Measurements from ENCODE around the gene PARVA.

PARVA gene

DNA sequence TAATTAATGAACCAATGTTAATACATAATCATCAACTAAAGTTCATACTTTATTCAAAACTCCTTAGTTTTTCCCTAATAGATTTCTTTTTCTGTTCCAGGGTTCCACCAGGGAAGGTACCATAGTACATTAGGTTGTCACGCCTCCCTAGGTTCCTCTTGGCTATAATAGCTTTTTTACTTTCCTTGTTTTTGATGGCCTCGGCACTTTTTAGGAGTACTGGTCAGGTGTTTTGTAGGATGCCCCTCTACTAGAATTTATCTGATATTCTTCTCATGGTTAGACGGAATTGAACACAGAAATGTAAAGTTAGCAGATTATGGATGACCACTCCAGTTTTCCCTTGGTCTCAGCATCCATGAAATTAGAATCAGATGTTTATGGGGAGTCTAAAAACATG lies 34.0 kb downstream of the PARVA start:
- no peak for DNase-seq (ENCODE audit: low read depth)
- H3K4me3 ChIP-seq (replicated peaks; ENCODE audit: low read depth, low read length) = no peak overlapping the region
- TF ChIP-seq, protein P1, sequence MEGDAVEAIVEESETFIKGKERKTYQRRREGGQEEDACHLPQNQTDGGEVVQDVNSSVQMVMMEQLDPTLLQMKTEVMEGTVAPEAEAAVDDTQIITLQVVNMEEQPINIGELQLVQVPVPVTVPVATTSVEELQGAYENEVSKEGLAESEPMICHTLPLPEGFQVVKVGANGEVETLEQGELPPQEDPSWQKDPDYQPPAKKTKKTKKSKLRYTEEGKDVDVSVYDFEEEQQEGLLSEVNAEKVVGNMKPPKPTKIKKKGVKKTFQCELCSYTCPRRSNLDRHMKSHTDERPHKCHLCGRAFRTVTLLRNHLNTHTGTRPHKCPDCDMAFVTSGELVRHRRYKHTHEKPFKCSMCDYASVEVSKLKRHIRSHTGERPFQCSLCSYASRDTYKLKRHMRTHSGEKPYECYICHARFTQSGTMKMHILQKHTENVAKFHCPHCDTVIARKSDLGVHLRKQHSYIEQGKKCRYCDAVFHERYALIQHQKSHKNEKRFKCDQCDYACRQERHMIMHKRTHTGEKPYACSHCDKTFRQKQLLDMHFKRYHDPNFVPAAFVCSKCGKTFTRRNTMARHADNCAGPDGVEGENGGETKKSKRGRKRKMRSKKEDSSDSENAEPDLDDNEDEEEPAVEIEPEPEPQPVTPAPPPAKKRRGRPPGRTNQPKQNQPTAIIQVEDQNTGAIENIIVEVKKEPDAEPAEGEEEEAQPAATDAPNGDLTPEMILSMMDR (IDR thresholded peaks at IDR 0.05; ENCODE audit: low read length, missing control alignments) = no peak

DNA sequence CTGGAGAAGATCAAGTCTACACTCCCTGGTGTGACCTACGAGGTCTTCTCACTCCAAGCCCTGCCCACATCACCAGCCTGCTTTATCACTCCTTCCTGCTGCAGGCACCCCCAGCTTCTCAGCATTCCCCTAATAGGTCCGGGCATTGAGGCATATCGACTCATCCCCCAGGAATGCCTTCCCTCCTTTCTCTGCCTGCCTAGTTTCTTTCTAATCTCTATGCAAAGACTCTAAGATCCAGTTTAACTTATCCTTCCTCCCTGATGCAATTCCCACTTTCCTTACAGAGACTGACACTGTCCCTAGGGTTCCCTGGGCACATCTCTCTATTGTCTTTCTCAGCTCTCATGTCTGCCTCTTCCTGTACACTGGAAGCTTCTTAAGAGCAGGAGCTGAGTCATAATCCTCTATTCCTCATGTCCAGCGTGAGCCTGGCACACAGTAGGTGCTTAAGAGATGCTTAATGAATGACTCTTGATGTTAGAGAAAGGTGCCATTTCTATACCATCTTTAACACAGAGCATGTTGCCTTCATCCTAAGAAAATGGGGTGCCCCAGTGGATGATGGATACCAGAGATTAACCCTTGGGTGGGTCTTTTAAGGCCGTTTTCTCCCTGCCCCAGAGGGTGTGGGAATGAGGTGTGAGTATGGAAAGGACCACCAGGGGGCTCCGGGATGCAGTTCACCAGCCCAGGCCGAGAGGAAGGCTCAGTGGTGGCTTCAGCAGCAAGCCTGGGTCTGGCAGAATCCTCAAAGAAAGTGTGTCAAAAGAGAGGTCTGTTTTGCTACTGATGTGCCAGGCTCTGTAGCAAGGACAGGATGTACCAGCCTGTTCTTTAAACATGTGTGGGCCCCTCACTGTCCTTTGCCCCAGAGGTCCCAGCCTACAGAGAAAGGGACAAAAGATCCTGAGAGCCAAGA lies 34.7 kb downstream of the PARVA start:
- TF ChIP-seq, protein P1 (IDR thresholded peaks at IDR 0.05; ENCODE audit: low read length, missing control alignments) = peak; percentile 93
- peak; percentile 91 for DNase-seq (ENCODE audit: low read depth)
- no peak overlapping the region for H3K4me3 ChIP-seq (replicated peaks; ENCODE audit: low read depth, low read length)

DNA sequence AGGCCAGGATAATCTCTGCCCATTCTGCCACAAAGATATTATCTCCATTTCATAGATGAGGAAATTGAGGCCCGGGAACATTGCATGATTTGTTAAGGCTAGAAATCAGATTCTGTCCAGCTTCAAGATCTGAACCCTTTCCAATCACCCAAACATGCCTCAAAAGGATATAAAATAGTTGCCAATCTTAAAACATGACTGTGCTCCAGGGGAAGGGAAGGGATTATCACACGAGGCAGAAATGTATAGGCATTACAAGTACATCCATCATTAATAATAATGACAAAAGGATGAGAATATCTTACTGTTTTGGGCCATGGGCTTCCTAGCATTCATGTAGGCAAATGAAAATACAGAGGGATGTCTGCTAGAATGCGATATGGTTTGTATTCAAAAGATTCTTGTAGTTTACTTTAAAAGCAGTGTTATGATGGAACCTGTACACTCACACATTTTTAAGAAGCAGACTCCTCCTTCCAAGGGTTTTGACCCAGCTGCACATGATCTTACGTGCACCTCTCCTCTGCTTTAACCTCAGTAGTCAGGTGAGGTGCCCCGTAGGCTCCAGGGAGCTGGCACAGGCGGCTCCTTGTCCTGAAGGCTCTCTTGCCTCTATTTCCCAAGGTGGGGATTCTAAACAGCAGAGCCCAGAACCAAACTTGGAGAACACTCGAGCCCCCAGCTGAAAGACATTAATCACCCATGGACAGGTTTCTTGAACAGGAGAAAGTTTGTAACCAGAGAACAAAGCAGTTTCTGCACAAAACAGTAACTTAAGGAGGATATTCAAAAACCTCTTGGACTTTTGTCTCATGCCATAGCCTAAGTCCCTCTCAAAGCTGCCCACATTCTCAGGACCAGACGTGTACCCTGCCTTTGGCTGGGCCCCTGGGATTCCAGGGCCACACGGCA lies 36.0 kb downstream of the PARVA start:
- DNase-seq (ENCODE audit: low read depth) = no peak
- no peak overlapping the region for H3K4me3 ChIP-seq (replicated peaks; ENCODE audit: low read depth, low read length)

DNA sequence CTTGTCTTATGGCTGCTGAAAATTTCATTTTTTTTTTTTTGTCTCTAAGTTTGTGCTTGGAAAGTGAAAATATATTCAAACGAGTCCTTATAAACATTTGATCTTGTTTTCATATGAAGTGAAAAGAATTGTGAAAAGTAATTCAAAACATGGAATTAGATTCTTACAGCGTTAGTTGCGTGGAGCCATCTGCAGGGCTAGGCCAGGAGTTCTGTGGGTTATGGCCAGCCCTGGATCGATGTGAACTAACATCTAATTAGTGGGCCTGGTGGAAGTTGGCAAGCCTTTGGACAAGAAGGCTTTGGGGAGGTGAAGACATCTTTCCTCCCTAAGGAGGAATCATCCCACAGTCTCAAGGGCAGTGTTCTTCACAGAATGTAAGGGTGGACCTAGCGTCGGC lies 37.2 kb downstream of the PARVA start:
- TF ChIP-seq, protein P1 (IDR thresholded peaks at IDR 0.05; ENCODE audit: low read length, missing control alignments) = no peak
- no peak overlapping the region for H3K4me3 ChIP-seq (replicated peaks; ENCODE audit: low read depth, low read length)
- no peak for DNase-seq (ENCODE audit: low read depth)

More for the DNA sequence above, 36.0 kb downstream of the PARVA start:
- TF ChIP-seq, protein P1 (IDR thresholded peaks at IDR 0.05; ENCODE audit: low read length, missing control alignments) = no peak

DNA sequence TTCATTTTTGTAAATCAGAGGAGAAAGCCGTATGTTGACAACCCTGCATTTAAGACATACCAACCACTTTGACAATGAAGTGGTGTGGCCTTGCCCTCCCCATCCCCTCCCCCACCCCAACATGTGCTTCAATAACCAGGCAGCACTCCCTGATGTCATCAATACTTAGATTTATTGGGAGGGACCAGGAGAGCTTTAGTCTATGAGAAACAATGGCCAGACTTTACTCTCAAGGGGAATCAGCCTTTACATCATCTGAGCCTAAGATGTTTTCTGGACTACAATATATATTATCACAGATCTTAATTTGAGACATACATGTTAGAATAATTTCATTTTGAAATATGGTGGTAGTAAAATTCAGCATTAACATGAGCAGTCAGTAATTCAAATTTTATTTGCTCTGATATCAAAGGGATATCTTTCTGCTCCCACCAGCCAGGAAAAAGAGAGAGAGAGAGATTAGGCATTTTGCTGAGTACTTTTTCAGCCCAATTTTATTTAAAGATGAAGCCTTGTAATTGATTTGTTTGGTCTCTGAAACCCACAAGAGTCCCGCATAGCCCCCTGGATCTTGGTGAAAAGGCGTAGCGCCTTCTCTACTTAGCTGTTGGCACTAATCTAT lies 38.1 kb downstream of the PARVA start:
- H3K4me3 ChIP-seq (replicated peaks; ENCODE audit: low read depth, low read length) = no peak overlapping the region
- TF ChIP-seq, protein P1 (IDR thresholded peaks at IDR 0.05; ENCODE audit: low read length, missing control alignments) = no peak

DNA sequence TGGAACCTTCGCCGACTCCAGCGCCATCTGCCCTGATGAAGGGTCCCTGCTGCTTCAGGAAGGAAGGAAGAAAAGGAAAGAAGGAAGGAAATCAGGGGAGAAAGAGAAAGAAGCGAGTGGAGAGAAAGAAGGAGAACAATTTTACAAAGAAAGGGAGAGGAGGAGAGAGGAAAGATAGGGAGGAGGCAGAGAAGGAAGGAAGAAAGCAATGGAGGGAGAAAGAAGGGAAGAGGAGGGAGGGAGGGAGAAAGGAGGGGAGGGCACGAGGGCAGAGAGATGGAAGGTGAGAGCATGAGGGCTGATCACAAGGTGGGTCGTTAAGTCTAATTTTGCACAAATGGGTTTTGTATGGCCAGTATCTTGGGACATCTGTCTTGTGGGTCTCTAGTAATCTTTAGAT lies 39.2 kb downstream of the PARVA start:
- TF ChIP-seq, protein P1 (IDR thresholded peaks at IDR 0.05; ENCODE audit: low read length, missing control alignments) = no peak
- no peak for DNase-seq (ENCODE audit: low read depth)
- H3K4me3 ChIP-seq (replicated peaks; ENCODE audit: low read depth, low read length) = no peak overlapping the region

More for the DNA sequence above, 38.1 kb downstream of the PARVA start:
- DNase-seq (ENCODE audit: low read depth) = no peak

All from fibroblast of pulmonary artery (primary cell).